NCI-H69 (cell line): Measurements from ENCODE around the gene ASTL.

ENCODE experiments used
- DNase-seq: peaks from one replicate; lab custom pipeline; 2025; lab: John Stamatoyannopoulos, UW

ASTL gene

DNA sequence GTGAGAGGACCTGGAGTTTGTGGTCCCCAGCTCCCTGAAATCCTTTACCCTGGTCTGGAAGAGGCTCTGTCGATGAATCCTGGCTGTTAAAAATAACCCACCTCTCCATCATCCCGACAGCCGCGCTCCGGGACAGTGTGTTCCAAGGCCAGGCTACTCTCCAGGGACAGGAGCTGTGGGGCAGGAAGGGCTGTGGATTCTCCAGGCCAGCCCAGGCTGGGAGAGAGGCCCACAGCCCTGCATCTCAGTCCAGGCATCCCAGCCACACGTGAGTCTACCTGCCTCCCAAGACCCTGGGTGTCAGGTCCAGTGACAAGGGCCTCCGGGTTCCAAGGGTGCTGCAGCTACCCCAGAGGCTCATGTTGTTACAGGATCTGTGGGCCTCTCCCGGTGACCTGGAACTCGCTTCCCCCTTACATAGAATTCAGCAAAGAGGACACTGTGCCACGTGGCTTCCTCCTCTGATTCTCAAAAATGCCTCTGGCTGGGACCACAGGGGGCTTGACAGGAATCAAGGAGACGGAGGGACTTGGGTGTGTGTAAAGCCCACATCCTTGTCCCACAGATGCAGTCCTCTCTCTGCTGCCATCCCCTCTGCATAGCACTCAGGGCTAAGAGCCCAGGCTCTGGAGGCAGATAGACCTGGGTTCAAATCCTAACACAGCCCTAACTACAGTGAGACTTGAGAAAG, 39.3 kb downstream of the ASTL start:
- no peak for DNase-seq

DNA sequence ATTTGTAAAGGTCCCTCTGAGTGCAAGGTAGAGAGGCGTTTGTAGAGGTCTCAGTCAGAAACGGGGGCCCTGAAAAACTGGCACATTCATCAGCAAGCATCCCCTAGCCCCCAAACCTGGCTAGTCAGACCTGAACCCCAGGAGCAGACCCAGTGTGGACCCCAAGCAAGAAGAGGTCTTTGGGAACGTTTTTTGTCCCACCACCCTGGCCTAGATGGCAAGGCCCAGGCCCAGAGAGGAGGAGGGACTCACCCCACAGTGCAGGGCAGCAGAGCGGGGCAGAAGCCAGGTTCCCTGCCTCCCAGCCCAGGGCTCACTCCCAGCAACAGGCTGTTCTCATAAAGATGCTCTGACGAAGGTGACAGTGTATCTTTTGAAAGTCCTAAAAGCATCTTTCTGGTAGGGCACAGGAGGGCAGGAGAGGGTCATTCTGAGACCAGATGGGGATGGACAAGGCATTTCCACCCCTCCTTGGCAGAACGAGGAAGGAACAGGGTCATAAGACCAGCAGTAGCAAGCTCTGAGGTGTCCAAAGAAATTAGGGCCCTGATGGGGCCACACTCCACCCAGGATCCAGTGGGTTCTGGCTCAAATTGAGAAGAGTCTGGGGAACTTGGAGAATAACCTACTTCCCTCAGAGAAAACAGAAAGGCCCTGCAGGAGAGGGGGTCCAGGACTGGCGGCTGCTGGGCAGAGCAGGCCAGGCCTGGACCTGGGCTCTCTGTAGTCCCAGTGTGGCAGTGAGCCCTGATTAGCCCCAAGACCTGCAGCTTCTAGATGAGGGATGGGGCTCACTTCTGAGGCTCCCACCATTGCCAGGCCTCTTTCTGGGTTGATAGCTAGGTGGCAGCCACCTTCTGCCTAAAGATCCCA, 40.1 kb downstream of the ASTL start:
- DNase-seq = no peak

DNA sequence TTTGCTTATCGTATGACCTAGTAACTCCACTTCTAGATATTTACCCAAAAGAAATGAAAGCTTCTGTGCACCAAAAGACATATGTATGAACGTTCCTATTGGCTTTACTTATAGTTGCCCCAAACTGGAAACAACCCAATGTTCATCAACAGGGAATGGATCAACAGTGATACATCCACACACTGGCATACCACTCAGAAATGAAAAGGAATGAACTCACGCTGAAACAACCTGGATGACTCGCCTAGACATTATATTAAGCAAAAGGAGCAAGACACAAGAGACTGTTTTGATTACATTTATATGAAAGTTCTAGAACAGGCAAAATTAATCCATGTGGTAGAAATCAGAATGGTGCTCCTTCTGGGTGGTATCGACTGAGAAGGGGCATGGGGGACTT, 40.9 kb downstream of the ASTL start:
- no peak for DNase-seq

DNA sequence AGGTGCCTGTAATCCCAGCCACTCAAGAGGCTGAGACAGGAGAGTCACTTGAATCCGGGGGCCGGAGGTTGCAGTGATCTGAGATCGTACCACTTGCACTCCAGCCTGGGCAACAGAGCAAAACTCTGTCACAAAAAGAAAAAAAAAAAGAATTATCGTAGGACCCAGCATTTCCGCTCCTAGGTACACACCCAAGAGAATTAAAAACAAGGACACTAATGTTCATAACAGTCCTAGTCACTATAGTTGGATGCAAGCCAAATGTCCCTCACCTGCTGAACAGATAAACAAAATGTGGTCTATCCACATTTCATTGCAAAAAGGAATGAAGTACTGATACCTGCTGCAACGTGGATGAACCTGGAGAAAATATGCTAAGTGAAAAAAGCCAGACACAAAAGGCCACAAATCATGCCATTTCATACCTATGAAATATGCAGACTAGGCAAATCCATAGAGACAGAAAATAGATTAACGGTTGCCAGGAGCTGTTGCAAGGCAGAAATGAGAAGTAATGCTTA, 43.1 kb downstream of the ASTL start:
- DNase-seq = peak; percentile 20

DNA sequence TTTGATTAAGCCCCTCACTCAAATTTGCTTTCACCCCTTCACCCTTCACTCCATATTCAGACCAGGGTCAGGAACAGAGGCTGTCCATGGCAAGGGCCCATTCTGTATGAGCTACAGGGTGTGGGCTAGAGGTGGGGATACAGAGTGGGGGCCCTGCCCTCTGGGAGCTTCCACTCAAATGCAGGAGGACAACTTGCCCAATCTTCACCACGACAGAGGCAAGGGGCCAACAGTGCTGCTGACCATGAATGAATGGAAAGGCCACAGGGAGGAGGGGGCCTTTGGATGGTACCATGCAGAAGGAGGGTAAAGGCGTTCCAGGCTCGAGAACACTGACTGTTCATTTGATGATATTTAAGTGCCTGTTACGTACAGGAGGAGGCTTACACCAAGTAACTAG, 44.8 kb downstream of the ASTL start:
- no peak for DNase-seq

DNA sequence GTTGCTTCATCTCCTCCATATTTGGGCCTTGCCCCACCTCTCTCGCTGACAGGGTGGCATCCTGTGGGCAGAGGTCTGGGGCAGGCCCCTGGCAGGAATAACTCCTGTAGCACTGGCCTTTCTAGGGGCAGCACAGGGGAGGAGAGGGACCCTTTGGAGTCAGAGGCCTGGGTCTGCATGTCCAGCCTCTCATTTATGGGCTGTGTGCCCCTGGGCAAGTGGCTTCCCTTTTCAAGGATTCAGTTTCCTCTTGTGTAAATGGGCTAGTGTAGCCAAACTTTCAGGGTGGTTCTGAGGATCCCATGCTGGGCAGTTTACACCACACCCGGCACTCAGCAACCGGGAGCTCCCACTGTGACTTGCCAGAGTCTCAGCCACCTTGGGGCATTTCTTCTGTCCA, 45.4 kb downstream of the ASTL start:
- peak; percentile 38 for DNase-seq

DNA sequence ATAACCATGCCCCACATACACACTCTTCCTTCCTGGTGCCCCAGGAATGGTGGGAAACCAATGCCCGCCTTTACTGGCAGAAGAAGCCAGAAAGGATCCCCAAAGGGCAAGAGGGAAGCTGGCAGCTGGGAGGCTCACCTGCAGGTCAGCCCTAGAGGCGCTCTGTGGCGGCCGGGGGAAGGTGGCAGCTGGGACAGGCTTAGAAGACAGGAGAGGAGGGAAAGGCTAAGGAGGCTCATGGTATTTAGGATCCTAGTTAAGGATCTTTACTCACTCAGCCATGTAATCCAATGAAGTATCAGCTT, 45.8 kb downstream of the ASTL start:
- DNase-seq = peak; percentile 70

DNA sequence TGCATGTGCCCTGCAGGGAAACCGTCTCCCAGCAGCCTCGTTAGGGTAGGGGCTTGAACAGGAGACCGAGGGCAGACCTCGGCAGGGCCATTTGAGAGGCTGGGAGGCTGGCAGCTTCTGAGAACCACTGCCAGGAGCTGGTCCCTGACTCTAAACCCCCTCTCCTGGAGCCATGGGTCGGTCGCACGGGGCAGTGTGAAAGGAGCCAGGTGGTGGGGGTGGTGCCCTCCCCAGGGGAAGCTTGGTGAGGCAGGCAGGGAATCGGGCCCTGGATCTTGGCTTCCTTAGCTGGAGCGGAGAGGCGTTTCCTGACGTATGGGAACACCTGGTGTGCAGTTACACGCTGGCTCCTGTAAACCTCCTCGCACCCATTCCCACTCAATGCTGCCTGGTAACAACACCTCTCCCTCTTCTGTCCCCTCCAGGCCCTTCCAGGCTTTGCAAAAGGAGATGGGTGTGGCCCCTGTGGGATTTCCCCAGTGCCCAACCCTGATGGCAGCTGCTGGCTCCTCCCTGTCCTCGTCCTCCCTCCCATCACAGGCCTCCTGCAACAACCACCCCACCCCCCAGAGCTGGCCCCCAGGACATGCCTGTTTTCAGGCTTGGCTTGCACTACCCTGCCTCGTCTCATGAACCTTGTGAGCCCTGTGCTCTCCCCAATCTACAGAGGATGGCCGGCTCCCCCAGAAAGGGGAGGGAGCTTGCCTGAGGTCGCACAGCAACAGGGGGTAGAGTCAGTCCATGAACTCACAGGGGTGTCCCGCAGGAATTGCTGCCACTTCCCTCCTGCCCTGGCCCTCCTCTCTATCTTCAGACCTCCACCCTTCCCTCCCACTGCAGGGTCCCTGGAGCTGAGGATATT, 46.4 kb downstream of the ASTL start:
- peak; percentile 94 for DNase-seq

DNA sequence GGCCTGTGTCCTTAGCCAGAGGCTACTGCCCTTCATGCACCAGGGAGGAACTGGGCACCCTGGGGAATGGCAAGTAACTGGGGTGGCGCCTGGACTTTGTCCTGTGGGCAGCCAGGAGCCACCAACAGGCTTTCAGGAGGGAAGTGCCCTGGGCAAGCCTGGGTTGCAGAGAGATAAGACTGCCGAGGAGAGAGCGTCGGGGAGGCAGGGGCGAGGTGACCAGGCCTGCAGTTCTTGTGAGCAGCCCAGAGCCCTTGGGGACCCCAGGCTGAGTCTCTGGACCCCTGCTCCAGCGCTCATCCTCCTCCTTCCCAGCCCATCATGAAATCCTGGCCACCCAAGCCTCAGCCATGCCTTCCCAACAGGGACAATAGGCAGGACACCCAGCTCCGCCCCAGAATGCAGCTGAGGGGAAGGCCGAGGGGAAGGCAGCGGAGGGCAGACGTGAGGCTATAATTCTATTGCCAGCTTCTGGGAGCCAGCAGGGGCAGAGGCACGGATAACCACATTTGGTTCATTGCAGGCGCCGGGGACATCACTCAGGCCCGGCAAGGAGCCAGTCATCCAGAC, 47.1 kb downstream of the ASTL start:
- DNase-seq = peak; percentile 39

DNA sequence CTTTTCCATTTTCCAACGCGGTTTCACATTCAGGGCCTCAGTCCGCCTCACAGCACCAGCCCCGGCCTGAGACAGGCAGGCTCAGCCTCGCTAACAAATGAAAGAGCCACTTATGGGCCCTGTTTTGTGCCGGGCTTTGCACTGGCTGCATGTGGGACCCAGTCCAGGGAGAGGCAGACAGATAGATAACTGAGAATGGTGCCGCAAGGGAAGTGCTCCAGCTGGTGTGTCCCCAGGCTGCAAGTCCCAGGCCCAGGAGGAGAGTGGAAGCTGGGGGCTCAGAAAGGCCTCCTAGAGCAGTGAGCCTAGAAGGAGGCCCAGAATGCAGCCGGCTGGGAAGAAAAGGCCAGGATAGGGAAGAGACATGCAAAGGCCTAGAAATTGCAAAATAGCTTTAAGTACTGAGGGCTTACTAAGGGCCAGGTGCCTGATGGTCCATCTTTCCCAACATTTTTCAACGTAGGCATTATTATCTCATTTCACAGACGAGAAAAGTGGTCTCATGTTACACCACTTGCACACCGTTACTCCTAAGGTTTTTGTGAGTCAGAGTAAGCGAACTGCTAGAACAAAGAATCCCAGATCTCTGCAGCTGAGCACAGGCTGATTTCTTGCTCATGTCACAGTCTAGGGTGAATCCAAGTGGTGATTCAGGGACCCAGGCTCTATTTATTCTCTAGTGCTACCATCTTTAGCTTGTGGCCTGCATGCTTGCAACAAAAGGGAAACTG, 47.9 kb downstream of the ASTL start:
- peak; percentile 28 for DNase-seq

DNA sequence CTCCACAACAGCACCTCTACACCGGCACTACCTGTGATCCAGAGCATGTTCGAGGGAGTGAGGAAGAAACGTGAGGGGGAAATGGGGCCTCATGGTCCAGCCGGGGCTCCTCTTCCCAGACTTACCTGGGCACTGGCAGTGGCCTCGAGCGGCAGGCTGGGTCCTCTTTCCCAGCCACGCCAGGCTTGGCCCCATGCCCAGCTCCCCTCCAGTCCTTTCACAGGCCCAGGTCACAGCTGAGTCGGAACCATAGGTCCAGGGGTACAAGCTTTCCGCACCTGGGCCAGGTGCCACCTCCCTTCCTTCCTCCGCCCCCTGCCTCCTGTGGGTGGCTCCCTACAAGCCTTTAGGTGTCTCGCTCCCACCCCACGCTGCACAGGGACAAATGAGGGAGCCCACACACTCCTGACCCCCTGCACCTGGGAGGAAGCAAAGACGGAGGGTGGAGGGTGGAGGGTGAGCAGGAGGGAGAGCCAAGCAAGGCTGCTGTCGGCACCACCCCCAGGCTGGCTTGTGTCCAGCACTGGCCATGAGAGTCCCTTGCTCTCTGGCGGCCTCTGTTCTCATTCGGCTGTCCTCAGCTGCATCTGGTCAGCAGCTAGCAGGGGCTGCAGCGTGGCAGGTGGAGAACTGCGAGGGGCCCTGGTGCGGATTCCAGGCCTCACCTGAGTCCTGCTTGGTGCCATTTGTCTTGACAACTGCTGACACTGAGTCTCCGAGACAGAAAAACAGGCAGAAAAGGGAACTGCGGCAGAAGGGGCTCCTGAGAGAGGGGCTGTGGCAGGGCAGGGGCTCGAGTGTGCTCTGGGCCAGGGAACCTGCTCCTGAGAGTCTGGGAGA, 48.7 kb downstream of the ASTL start:
- DNase-seq = peak; percentile 20

DNA sequence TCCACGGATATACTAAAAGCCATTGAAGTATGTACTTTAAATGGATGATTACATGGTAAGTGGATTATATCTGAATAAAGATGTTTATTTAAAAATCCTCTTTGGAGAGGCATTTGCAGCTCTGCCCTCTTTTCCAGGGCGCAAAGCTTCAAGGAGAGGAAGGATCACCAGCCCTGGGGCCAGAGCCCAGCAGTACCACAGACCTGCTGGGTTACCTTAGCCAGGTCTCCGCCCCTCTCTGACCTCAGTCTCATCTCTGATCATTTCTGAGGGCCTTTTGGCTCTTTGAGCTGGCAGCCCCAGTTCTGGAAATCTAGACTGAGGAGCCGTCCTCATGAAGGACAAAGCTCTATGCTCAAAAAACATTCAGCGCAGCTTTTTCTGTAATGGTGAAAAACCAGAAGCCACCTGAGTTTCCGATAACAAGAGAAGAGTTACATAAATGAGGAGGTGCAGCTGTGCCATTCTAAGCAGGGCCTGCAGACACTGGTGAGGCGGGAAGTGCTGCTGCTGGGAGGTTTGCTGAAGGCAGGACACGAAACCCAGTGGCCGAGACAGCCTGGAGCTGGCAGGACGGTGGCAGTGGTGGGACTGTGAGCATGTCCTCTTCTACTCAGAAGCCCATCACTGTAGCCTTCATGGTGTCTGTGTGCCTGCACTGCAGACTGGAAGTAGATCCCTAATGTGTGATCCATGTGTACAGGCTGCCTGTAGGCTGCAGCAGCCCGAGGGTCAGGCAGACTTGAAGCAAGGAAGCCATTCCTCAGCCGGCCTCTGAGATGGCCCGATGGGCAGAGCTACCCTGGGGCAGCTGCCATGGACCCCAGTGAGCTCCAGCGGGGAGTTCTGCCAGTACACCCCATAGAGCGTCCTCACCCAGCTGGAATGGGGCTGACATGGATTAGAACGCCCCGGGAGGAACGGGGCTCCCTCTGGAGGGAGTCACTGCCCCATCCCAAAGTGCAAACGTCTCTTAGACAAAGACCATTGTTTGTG, 49.7 kb downstream of the ASTL start:
- DNase-seq = no peak

DNA sequence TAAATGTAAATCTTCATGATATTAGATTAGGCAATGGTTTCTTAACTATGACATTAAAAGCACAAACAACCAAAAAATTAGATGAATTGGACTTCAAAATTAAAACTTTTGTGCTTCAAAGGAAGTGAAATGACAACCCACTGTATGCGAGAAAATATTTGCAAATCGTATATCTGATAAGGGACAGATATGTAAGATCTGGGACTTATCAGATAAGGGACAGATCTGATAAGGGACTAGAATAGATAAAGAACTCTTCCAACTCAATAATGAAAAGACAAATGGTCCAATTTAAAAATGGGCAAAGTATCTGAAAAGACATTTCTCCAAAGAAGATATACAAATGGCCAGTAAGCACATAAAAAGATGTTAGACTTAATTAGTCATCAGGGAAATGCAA, 51.2 kb downstream of the ASTL start:
- DNase-seq = no peak

DNA sequence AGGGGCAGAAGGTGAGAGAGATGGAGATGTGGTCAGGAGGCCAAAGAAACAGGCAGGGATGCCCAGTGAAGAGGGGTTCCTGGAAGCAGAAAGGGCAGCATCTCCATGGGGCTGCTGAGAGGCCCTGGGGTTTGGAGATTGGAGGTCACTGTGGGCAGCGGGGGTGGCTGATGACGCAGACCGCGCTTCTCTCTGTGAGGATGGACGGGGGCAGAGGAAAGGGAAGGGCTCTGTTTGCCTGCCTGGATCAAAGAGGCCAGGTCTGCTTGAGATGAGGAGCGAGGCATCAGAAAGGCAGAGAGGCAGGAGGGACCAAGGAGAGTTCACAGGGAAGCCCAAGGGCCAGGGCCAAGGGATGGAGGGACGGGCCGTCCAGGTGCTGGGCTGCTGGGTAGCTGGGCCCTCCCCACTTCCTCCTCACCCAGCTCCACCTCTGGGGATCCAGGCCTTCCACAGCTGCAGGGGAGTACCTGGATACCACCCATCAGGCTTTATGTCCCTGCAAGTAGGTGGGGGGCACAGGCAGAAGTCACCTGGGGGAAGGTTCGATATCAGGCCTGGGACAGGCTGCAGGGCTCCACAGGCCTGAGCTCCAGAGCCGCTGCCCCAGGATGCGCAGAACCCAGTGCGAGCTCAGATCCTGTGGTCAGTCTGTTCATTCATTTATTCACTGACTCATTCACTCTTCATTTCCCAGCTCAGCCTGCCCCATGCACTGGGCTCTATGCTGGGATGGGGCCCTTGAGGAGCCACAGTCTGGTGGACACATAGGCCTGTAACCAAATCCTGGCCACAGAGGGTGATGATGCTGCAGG, 52.6 kb downstream of the ASTL start:
- DNase-seq = no peak

DNA sequence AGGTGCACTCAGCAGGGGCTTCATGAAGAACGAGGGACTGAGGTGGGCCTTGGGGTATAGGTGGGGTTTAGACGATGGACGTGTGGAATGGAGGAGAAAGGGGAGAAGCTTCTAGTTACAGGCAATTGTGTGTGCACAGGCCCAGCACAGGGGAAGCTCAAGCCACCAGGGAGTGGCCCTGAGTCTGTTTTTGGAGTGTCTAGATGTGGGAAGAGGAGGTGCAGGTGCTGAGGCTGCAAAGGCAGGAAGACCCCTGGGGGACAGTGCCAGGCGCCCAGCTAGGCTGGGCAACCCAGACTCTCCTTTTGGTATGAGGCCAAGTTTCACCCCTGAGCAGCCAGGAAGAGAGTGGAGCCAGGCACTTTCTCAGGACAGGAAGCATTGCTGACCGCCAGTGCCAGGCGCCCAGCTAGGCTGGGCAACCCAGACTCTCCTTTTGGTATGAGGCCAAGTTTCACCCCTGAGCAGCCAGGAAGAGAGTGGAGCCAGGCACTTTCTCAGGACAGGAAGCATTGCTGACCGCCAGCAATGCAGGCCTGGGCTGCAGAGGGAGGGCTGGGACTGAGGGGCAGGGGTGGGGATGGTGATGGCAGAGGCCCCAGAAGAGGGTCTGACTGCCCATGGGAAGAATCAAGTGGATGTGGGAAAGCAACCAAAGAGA, 53.3 kb downstream of the ASTL start:
- DNase-seq = peak; percentile 20

DNA sequence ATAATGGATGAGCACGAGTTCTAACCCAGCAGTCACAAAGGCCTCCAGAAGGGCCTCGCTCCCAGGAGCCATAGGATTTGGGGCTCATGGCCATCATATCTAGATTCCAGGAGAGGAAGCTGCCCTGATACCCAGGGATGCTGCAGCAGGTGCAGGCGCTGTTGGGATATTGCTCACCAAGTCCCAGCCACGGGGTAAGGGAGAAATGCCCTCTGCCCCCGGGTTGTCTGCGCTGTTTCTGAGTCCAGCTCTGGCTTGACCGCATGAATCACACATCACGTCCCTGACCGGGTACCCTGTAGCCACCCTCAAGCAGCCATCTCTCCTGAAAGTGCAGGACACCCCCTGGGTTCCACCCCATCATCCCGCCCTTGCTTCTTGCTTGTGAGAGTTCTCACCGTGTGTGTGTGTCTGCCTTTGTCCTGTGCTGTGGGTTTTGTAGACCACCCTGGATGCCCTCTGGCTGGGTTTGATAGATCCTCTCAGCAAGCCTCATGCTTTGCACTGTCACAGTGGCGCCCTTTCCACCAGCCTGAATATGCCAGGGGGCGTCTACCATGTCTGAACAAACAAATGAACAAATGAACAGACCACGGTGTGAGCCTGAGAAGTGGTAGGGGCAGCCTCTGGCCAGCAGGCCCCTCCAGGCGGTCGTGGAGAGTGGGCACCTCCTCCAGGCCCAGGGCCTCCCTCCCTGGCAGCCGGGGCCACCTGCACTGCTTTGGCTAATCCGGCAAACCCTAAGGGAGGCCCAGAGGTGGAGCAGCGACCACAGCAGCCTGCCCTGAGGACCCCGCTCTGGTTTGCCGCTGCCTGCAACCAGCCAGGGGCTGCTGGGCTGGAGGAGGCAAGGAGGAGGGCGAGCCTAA, 54.1 kb downstream of the ASTL start:
- DNase-seq = peak; percentile 79
